Endothelial cell of umbilical vein (primary cell): ENCODE measurements around the gene ATP5PD. TPM values are rescaled to one million over a fixed set of nuclear protein-coding genes. Genes with fewer than 3 reads are reported as not detected.

Experiments used
- BruUV-seq: library from RNA; stranded (reverse); fragments of 400-500 nt; replicated peaks from 2 replicates; lab custom pipeline; 2021; lab: Mats Ljungman, UMichigan
- CTCF ChIA-PET: fragments of 300-600, 350-600 bp; sonication (Branson Sonifier 250); formaldehyde crosslinking; loops from one replicate; lab custom pipeline; 2021; ENCODE audit warnings: antibody characterized with exemption, inconsistent platforms; lab: Charles Lee
- POLR2A ChIA-PET: fragments of 300-600, 350-600 bp; sonication (Branson Sonifier 250); formaldehyde crosslinking; loops from one replicate; lab custom pipeline; 2021; ENCODE audit warnings: antibody characterized with exemption, inconsistent platforms; lab: Charles Lee
- DNase-seq: peaks from one replicate; pipeline ENCODE4 v3.0.0-alpha.2; 2011; ENCODE audit warnings: low read depth, low spot score
- FAIRE-seq: peaks from 2 replicates; lab custom pipeline; 2011; peaks lifted over from hg19 to GRCh38; lab: Jason Lieb, UNC
- H2AFZ ChIP-seq: 2 replicates; pipeline ENCODE4 v1.6.0; 2012; ENCODE audit warnings: low read depth, low read length, control low read depth, inconsistent platforms
- H3K27ac ChIP-seq: 2 replicates; pipeline ENCODE4 v1.5.1; 2011; ENCODE audit warnings: low read depth, mild to moderate bottlenecking, control low read depth, low read length, moderate library complexity; ENCODE audit not compliant: insufficient read depth
- H3K27me3 ChIP-seq, 2 experiments: 2 replicates each; pipeline versions ENCODE4 v1.6.0 to v1.6.1; 2011; ENCODE audit warnings: low read length in 2 of 2, mixed read lengths in 1 of 2; ENCODE audit not compliant: control insufficient read depth in 2 of 2, insufficient read depth in 2 of 2
- H3K36me3 ChIP-seq, 2 experiments: 2 replicates in 1 of 2; 3 replicates in 1 of 2; pipeline ENCODE4 v1.5.1; 2011; ENCODE audit warnings: low read length in 2 of 2, mild to moderate bottlenecking in 1 of 2, moderate library complexity in 1 of 2; ENCODE audit not compliant: control insufficient read depth in 2 of 2, insufficient read depth in 2 of 2; ENCODE audit errors: extremely low read depth in 1 of 2
- H3K4me1 ChIP-seq: 3 replicates; pipeline ENCODE4 v1.5.1; 2011; ENCODE audit warnings: mild to moderate bottlenecking, low read length; ENCODE audit not compliant: control insufficient read depth, insufficient read depth; ENCODE audit errors: extremely low read depth
- H3K4me2 ChIP-seq: 2 replicates; pipeline ENCODE4 v1.6.1; 2011; ENCODE audit warnings: low read length, control low read depth, mixed read lengths; ENCODE audit not compliant: insufficient read depth
- H3K4me3 ChIP-seq, 3 experiments: fragments of 200-600 bp in 1 of 3; sonication (generic), shearing (Covaris generic) in 1 of 3; replicated peaks in 1 of 3; 2 replicates each; pipeline ENCODE4 v1.5.1; 2011 to 2016; ENCODE audit warnings: control low read depth in 3 of 3, low read length in 3 of 3, mild to moderate bottlenecking in 2 of 3, inconsistent platforms in 1 of 3, low read depth in 1 of 3, moderate library complexity in 1 of 3; ENCODE audit not compliant: insufficient read depth in 1 of 3
- H3K79me2 ChIP-seq: 2 replicates; pipeline ENCODE4 v1.6.0; 2012; ENCODE audit warnings: low read length, inconsistent platforms; ENCODE audit not compliant: control insufficient read depth, insufficient read depth
- H3K9ac ChIP-seq: replicated peaks from 2 replicates; pipeline ENCODE3; 2011; ENCODE audit warnings: low read length, control low read depth; ENCODE audit not compliant: insufficient read depth; ENCODE audit errors: extremely low read depth
- H3K9me1 ChIP-seq: replicated peaks from 3 replicates; pipeline ENCODE4 v1.6.0; 2011; ENCODE audit warnings: mild to moderate bottlenecking, low read length; ENCODE audit not compliant: control insufficient read depth, insufficient read depth; ENCODE audit errors: extremely low read depth
- H3K9me3 ChIP-seq: replicated peaks from 2 replicates; pipeline ENCODE4 v1.5.1; 2012; ENCODE audit warnings: low read length, inconsistent platforms; ENCODE audit not compliant: control insufficient read depth, insufficient read depth
- H4K20me1 ChIP-seq: replicated peaks from 2 replicates; pipeline ENCODE3; 2011; ENCODE audit warnings: mild to moderate bottlenecking, low read length; ENCODE audit not compliant: control insufficient read depth, insufficient read depth; ENCODE audit errors: extremely low read depth
- CTCF ChIP-seq, 2 donors: IDR thresholded peaks; 1 replicate in 1 of 2; 2 replicates in 1 of 2; pipeline ENCODE4 v1.5.1; 2011; ENCODE audit warnings: low read length in 2 of 2, mild to moderate bottlenecking in 2 of 2, moderate library complexity in 2 of 2, control low read depth in 1 of 2, inconsistent platforms in 1 of 2, low read depth in 1 of 2; ENCODE audit not compliant: insufficient read depth in 1 of 2; ENCODE audit errors: extremely low read depth in 1 of 2
- EZH2 ChIP-seq: IDR thresholded peaks from 2 replicates; pipeline ENCODE4 v1.6.1; 2012; ENCODE audit warnings: borderline replicate concordance, low read depth, mild to moderate bottlenecking, moderate library complexity, low read length, inconsistent platforms; ENCODE audit not compliant: severe bottlenecking
- FOS ChIP-seq: IDR thresholded peaks from 2 replicates; pipeline ENCODE4 v1.6.1; 2011; ENCODE audit warnings: mild to moderate bottlenecking, low read length, moderate library complexity, borderline replicate concordance; ENCODE audit not compliant: insufficient read depth
- GATA2 ChIP-seq: IDR thresholded peaks from 2 replicates; pipeline ENCODE4 v1.7.0; 2011; ENCODE audit warnings: low read depth, mild to moderate bottlenecking, moderate library complexity, mixed read lengths, low read length; ENCODE audit not compliant: insufficient read length, insufficient read depth
- JUN ChIP-seq: IDR thresholded peaks from 2 replicates; pipeline ENCODE4 v1.6.1; 2011; ENCODE audit warnings: borderline replicate concordance, low read depth; ENCODE audit not compliant: insufficient read length, insufficient read depth
- MAX ChIP-seq: IDR thresholded peaks from 2 replicates; pipeline ENCODE4 v1.6.1; 2011; ENCODE audit not compliant: insufficient read depth, insufficient read length
- MYC ChIP-seq: IDR thresholded peaks from one replicate; pipeline ENCODE4 v1.6.1; 2011; ENCODE audit warnings: mild to moderate bottlenecking, low read depth, low read length
- POLR2A ChIP-seq: IDR thresholded peaks from 2 replicates; pipeline ENCODE4 v1.6.1; 2012; ENCODE audit warnings: low read depth, mild to moderate bottlenecking, control low read depth, low read length
- POLR2AphosphoS5 ChIP-seq: IDR thresholded peaks from 2 replicates; pipeline ENCODE4 v1.6.1; 2012; ENCODE audit warnings: low read depth, mild to moderate bottlenecking, control low read depth, low read length, moderate library complexity; ENCODE audit not compliant: insufficient read depth
- dilution Hi-C: fragments of 300-500 bp; cut with MboI; formaldehyde crosslinking; loops from one replicate; pipeline ENCODE4 v1.15.0; 2019; ENCODE audit warnings: low sequenced_read_pairs; ENCODE audit not compliant: extremely low pct_ligation_motif_present
- intact Hi-C: fragments of 100-400 bp; cut with micrococcal nuclease; formaldehyde crosslinking; loops from one replicate; pipeline ENCODE4 v1.10.0; 2022
- polyA plus RNA-seq, 4 experiments: library from polyadenylated mRNA; depleted of rRNA in 3 of 4; stranded (reverse) in 3 of 4; unstranded in 1 of 4; fragments of >200 nt; gene quantifications; 2 replicates each; pipeline versions ENCODE4 v1.2.1 to v1.2.3, GENCODE V29; 2011 to 2012; ENCODE audit warnings: missing spikeins in 1 of 4
- total RNA-seq: library from RNA; stranded (reverse); gene quantifications from 2 replicates; pipeline ENCODE4 v1.2.3, GENCODE V29; 2021

Gene ATP5PD
- total and polyA plus RNA-seq, 2 donors (not counting 3 experiments of a cell fraction or from before 2014, with no cell fraction given), result 182 to 200 TPM

- H3K4me2 ChIP-seq, result no peak overlapping the region
- POLR2A ChIA-PET, result no interaction called here
- H3K9ac ChIP-seq, result no peak overlapping the region
- no TSS peak for BruUV-seq
- no peaks in the 10 kb centered on the region for H3K9me3 ChIP-seq
- H2AFZ ChIP-seq, result no peak overlapping the region
- H3K79me2 ChIP-seq, result no peaks in the 10 kb centered on the region
- H3K4me3 ChIP-seq, result no peak overlapping the region
- dilution Hi-C loops (no loop called here), intact Hi-C loops (no loop called here)
- H4K20me1 ChIP-seq, result no peaks in the 10 kb centered on the region
- peaks cover 8 to 27% of the 10 kb centered on the region in 2 experiments for H3K36me3 ChIP-seq
- no peak for TF ChIP-seq POLR2AphosphoS5
- TF ChIP-seq JUN, result no peak
- no peak for TF ChIP-seq CTCF (IDR thresholded peaks at IDR 0.05; ENCODE audit: extremely low read depth in 1 of 2, insufficient read depth in 1 of 2, low read depth in 1 of 2, low read length in 2 of 2)
- DNase-seq (no peak), FAIRE-seq (no peak)
- H3K27ac ChIP-seq, result no peak overlapping the region
- no peaks in the 10 kb centered on the region for H3K27me3 ChIP-seq
- H3K4me1 ChIP-seq, result peaks cover 6% of the 10 kb centered on the region
- CTCF ChIA-PET, result interaction anchor here (0.9 to 6.1 kb wide), 3 partner anchors 24 to 50 kb away, joined by 3 to 80 read pairs (median 4); no protein-coding TSS in a partner anchor
- H3K9me1 ChIP-seq, result no peaks in the 10 kb centered on the region
Measured at GRCh38 chr17:75064460-75064859, 17.7 kb upstream of the ATP5PD start.

- intact Hi-C loops, result no loop called here
- DNase-seq (no peak), FAIRE-seq (no peak)
- dilution Hi-C loops, result no loop called here
- Histone ChIP-seq H4K20me1 (no peaks in the 10 kb centered on the region), H2AFZ (no peak overlapping the region), H3K79me2 (no peaks in the 10 kb centered on the region), H3K4me3 (no peak overlapping the region), H3K9ac (no peak overlapping the region), H3K27ac (no peak overlapping the region), H3K9me1 (no peaks in the 10 kb centered on the region), H3K36me3 (peaks cover 8 to 29% of the 10 kb centered on the region in 2 experiments), H3K4me2 (no peak overlapping the region), H3K27me3 (no peaks in the 10 kb centered on the region), H3K9me3 (no peaks in the 10 kb centered on the region), H3K4me1 (peaks cover 6% of the 10 kb centered on the region)
- TSS peak; percentile 19 for BruUV-seq
- ChIA-PET POLR2A (no interaction called here), CTCF (interaction anchor here (0.9 to 6.1 kb wide), 4 partner anchors 10 to 50 kb away, joined by 3 to 80 read pairs (median 4); no protein-coding TSS in a partner anchor)
- TF ChIP-seq MAX, result no peak
- no peak for TF ChIP-seq EZH2
- TF ChIP-seq JUN, result no peak
- no peak for TF ChIP-seq CTCF (IDR thresholded peaks at IDR 0.05; ENCODE audit: extremely low read depth in 1 of 2, insufficient read depth in 1 of 2, low read depth in 1 of 2, low read length in 2 of 2)
- TF ChIP-seq POLR2AphosphoS5, result no peak
- no peak for TF ChIP-seq MYC
- TF ChIP-seq POLR2A, result no peak
- no peak for TF ChIP-seq FOS
- TF ChIP-seq GATA2, result no peak
Measured at GRCh38 chr17:75064040-75064439, 17.3 kb upstream of the ATP5PD start.
